HG03558 (cell line): Measurements from ENCODE around the gene ROMO1.
A peak's percentile ranks its signal among the peaks of the same experiment; 100 is the strongest.

Experiments
- ATAC-seq: cut with Tn5 transposase; IDR thresholded peaks from one replicate; pipeline ENCODE4 v1.9.1; 2021; ENCODE audit warnings: moderate number of reproducible peaks; ENCODE audit not compliant: unreplicated experiment; ENCODE audit errors: extremely low read depth

Gene ROMO1

GRCh38 chr20:35729283-35729807 is 30.1 kb downstream of the ROMO1 start:
- no peak for ATAC-seq

GRCh38 chr20:35729836-35730582 is 30.8 kb downstream of the ROMO1 start:
- ATAC-seq: no peak

- no peak for ATAC-seq
These were observed 31.6 kb downstream of the ROMO1 start for GRCh38 chr20:35730583-35731468.

- ATAC-seq: no peak
These were observed 32.2 kb downstream of the ROMO1 start for GRCh38 chr20:35731469-35731788.

GRCh38 chr20:35731862-35732643 is 32.8 kb downstream of the ROMO1 start:
- ATAC-seq: no peak

- no peak for ATAC-seq
These were observed 33.4 kb downstream of the ROMO1 start for GRCh38 chr20:35732644-35732982.

GRCh38 chr20:35734374-35734773 is 35.2 kb downstream of the ROMO1 start:
- ATAC-seq: no peak

GRCh38 chr20:35734777-35735649 is 35.8 kb downstream of the ROMO1 start:
- no peak for ATAC-seq

- ATAC-seq: no peak
These were observed 36.7 kb downstream of the ROMO1 start for GRCh38 chr20:35735826-35736470.

GRCh38 chr20:35737865-35738333 is 38.7 kb downstream of the ROMO1 start:
- ATAC-seq: no peak

GRCh38 chr20:35738410-35739179 is 39.4 kb downstream of the ROMO1 start:
- no peak for ATAC-seq

- ATAC-seq: no peak
These were observed 40.3 kb downstream of the ROMO1 start for GRCh38 chr20:35739294-35740163.

GRCh38 chr20:35741892-35742740 is 42.9 kb downstream of the ROMO1 start, which contains the start of gene RBM39:
RBM39 (minus strand) TSS chr20:35742260; CDS start chr20:35740874, 1,386 bp downstream.
- ATAC-seq: peak; percentile 81

- ATAC-seq: no peak
These were observed 43.7 kb downstream of the ROMO1 start for GRCh38 chr20:35742741-35743523.

GRCh38 chr20:35743693-35744491 is 44.7 kb downstream of the ROMO1 start:
- ATAC-seq: no peak
